GM13976 (cell line): Measurements from ENCODE around the gene FOXK1.

Experiments
- DNase-seq: peaks from one replicate; pipeline ENCODE4 v3.0.0; 2012; ENCODE audit warnings: low spot score
- in situ Hi-C: fragments of 300-500 bp; cut with MboI; formaldehyde crosslinking; loops from one replicate; pipeline ENCODE4 v1.12.0; 2022; ENCODE audit warnings: low sequenced_read_pairs, mixed read lengths, inconsistent platforms; ENCODE audit not compliant: unreplicated experiment
- TF ChIP-seq, protein P1 (sequence below): IDR thresholded peaks from 2 replicates; pipeline ENCODE4 v1.5.1; 2012; ENCODE audit warnings: borderline replicate concordance, mild to moderate bottlenecking; ENCODE audit not compliant: insufficient read depth; ENCODE audit errors: extremely low read depth, missing control alignments, control extremely low read depth

The FOXK1 gene

DNA sequence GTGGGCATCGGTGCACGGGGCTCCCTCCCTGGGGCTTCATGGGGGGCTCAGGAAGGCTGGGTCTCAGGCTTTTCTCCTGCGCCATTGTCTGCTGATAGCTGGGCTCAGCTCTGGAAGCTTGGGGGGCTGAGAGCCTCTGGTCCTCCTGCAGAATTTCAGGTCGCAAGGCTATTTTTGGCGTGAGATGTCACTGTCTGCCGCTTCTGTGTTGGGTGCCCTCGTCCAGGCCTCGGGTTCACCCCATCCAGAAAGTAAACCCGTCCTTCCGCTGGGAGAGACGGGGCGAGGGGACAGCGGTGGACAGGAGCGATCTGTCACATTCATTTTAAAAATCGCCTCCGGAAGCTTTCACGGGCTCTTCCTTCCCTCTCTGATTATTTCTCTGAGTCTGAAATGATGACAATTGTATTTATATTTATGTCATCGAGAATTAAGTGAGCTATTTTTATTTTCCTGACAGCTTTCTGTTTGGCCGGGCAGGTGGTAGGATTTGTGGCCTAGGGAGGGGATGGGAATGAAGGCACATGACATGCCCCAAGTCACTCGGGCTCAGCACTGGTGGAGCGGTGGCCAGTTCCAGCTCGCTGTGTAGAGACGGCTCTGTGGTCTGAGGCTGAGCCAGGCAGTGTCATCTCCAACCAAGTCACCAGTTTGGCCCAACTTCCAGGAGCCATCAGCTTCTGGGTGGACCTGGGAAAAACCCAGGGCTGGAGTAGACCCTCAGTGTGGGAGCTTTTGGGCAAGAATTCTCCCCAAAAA lies 52.7 kb downstream of the FOXK1 start:
- DNase-seq = no peak
- in situ Hi-C loops = no loop called here
- TF ChIP-seq, protein P1, sequence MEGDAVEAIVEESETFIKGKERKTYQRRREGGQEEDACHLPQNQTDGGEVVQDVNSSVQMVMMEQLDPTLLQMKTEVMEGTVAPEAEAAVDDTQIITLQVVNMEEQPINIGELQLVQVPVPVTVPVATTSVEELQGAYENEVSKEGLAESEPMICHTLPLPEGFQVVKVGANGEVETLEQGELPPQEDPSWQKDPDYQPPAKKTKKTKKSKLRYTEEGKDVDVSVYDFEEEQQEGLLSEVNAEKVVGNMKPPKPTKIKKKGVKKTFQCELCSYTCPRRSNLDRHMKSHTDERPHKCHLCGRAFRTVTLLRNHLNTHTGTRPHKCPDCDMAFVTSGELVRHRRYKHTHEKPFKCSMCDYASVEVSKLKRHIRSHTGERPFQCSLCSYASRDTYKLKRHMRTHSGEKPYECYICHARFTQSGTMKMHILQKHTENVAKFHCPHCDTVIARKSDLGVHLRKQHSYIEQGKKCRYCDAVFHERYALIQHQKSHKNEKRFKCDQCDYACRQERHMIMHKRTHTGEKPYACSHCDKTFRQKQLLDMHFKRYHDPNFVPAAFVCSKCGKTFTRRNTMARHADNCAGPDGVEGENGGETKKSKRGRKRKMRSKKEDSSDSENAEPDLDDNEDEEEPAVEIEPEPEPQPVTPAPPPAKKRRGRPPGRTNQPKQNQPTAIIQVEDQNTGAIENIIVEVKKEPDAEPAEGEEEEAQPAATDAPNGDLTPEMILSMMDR = no peak

DNA sequence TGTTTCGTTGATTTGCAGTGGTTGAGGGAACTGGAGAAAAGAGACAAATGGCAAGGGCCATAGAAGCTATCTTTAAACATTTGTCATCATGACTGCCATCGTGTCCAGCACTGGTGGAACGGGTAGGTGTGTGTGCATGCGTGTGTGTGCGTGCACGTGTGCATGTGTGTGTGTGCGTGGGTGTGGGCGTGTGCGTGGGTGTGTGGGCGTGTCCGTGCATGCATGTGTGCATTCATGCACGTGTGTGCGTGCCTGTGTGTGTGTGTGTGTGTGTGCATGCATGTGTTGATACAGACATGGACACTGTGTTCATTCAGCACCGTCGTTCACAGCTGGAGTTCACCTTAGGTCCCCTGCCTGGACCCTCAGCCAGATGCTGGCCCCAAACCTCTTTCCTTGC lies 55.2 kb downstream of the FOXK1 start:
- TF ChIP-seq, protein P1 = no peak
- no peak for DNase-seq
- in situ Hi-C loops = no loop called here

DNA sequence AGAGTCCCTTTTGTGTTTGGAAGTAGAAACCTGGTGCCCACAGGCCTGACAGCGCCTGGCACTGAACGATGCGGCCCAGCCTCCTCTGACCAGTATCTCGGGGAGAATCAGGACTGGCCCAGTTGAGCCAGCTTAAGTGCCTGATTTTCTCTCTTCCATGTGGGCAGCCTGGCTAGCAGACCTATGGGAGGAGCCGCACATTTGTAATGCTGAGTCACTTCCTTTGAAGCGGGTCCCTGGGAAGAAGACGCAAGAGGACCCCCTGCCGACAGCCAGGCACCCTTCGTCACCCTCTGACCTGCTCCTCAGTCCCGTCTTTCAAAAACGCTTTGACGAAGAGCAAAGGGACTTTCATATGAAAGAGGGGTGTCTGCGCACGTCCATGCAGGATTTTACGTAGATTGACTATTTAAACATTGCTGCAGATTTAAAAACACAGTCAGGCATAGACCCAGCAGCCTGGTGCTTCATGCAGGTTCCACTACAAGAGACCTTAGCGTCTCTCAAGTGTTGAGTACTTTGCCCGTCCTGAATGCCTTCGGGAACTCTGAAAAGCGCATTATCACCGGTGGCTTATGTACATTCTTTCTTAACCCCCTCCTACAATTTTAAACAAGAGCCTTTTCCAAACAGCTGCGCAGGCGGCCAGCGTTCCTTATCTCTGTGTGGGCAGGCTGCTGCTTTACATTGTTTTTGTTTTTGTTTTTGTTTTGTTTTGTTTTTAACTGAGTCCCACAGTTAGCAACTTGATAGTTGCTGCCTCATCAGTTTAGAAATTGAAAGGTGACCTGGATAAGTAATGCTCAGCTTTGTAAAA lies 56.8 kb downstream of the FOXK1 start:
- DNase-seq = no peak
- TF ChIP-seq, protein P1 = no peak
- in situ Hi-C loops = no loop called here

DNA sequence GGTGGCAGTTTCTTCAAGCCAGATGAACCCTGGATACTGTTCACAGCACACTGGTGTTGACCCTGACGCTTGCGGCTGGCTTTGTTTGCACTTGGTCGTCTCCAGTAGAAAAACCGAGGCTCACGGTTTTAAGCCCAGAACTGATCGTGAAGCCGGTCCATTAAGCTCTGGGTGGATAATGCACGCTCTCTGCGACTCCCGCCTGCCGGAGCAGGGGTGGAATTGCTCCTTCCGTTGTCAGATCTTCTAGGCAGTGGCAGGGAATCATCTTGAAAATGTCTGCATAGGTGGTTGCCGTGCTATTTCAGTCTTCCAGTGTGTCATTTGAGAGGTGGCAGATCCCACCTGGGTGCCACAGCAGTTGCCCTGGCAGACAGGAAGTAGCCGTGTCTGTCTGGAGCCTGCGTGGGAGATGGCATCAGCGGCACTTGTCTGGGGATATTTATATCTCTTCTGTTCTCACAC lies 57.5 kb downstream of the FOXK1 start:
- in situ Hi-C loops = no loop called here
- DNase-seq = no peak

DNA sequence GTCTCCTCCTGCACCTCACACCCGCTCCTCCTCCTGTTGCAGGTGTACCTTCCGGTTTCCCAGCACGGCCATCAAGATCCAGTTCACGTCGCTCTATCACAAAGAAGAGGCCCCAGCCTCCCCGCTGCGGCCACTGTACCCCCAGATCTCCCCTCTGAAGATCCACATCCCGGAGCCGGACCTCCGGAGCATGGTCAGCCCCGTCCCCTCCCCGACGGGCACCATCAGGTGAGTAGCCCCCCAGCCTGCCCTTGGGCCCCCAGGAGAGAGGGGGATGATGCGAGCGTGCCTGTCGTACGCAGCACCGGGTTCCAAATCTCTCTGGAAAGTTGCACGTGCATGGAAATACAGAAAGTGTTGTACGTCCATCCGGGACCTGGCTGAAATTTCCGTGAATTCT lies 58.7 kb downstream of the FOXK1 start:
- in situ Hi-C loops = no loop called here
- DNase-seq = no peak
- TF ChIP-seq, protein P1 = no peak

More for the DNA sequence above, 57.5 kb downstream of the FOXK1 start:
- TF ChIP-seq, protein P1 = no peak

DNA sequence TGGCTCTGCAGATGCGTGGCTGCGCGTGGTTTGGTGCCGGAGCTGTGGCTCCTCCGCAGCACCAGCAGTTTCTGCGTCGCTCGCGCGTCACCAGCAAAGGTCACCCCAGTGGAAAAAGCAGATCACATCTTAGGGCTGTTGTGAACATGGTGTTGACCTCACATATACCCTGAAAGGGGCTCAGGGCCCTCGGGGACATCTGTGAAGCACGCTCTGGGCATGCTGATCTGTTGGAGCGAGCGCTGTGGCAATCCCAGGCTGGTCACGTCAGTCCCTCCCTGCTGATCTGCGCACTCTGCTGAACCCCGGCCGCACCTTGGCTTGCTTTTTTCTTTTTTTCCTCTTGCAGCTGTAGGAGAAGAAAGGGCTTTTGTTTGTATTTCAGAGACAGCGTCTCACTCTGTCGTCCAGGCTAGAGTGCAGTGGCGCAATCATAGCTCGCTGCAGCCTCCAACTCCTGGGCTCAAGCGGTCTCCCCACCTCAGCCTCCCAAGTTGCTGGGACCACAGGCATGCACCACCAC lies 60.0 kb downstream of the FOXK1 start:
- in situ Hi-C loops = no loop called here
- DNase-seq = no peak
- TF ChIP-seq, protein P1 = no peak
